ENCODE measurements around the gene TTYH1. TPM values are rescaled to one million over a fixed set of nuclear protein-coding genes. Genes with fewer than 3 reads are reported as not detected.
"Not testable (repeated sequence)": the region's sequence is repeated elsewhere in the genome, so short reads cannot be mapped to it uniquely, and the experiment has no call there.

The TTYH1 gene
- not detected in 2 replicates for total RNA-seq

DNA sequence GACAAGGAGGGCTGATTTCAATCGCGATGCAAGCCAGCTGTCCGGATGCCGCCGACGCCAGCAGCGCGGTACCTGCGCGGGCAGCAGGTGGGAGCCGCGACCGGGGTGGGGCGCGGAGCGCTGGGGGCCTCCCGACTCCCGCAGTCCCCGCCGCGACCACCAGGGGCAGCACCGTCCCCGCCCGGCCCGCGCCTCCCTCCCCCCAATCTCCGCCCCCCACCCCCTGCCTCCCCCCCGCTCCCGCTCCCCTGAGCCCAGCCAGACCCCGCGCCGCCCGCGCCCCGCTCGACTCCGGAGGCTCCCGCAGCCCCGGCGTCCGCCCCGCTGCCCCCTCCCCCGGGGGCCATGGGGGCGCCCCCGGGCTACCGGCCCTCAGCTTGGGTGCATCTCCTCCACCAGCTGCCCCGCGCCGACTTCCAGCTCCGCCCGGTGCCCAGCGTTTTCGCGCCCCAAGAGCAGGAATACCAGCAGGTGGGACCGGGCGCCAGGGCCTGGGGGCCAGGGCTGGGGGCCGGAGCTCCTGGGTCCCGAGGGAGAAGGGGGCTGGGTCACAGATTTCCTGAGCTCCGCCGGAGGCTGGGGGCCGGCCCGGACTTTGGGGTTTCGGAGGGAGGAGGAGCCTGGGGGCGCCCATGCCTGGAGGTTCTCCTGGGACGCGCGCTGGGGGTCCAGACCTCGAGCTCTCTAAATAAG lies at the start of gene TTYH1:
TTYH1 (plus strand) TSS at position 257 of the 693 bp plus-strand sequence; CDS start at position 346, 89 bp downstream.
- no peak for DNase-seq

DNA sequence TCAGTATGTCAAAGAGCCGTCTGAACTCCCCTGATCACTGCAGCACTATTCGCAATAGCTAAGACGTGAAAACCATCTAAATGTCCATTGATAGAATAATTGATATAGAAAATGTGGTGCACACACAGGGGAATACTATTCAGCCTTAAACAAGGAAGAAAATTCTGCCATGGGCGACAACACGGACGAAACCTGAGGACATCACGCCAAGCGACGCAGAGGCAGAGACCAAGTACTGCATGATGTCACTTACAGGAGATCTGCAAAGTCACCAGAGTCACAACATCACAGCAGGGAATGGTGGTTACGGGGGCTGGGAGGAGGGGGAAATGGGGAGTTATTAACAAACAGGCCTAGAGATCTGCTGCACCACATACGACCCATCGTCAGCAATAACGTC lies 49.5 kb upstream of the TTYH1 start:
- DNase-seq: not testable (repeated sequence)

- no peak for DNase-seq
Observed at GRCh38 chr19:54366811-54367210, 48.5 kb upstream of the TTYH1 start.

DNA sequence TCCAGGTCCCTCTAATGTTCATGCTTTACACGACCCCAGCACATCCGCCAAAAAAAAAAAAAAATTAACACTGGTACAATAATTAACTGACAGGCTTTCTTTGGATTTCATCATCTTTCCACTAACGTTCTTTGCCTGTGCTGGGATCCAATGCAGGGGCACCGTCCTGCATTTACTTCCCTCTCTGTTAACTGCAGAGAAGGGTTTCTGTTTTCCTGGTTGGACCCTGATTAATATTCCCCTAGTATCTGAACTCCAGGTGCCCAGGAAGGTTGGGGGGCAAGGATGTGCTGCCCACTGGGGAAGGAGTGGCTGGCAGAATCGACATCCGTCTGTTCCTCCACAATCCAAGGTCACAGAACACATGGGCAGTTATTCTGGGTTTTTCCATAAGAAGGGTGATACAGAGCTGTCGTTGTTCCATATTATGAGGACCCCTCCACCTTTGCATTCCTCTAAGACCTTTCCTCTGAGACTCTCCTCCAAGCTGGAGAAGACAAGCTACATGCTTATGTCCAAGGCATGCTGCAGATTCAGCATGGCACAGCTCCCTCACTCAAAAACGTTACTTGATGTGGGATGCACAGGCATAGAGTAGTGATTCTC lies 46.1 kb upstream of the TTYH1 start:
- no peak for DNase-seq

GRCh38 chr19:54369688-54370433 lies 45.4 kb upstream of the TTYH1 start:
- DNase-seq: not testable (repeated sequence)

DNA sequence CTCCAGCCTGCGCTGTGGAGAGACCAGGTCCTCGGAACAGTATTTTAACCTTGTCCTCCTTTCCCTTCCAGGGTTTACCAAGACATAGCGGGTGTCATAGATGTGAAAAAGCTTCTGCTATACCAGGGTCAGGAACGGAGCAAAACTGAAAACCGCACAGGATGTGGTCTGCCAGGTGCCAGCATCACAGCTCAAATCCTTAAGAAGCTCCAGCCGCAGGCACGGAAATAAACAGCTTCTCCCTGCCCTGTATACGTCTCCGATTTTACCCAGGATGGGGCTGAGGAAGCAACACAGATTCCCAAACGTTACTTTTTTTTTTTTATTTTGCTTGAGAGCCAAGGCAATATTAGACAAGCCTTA lies 44.8 kb upstream of the TTYH1 start:
- DNase-seq: not testable (repeated sequence)

- DNase-seq: not testable (repeated sequence)
Observed at GRCh38 chr19:54371453-54371852, 43.8 kb upstream of the TTYH1 start.

DNA sequence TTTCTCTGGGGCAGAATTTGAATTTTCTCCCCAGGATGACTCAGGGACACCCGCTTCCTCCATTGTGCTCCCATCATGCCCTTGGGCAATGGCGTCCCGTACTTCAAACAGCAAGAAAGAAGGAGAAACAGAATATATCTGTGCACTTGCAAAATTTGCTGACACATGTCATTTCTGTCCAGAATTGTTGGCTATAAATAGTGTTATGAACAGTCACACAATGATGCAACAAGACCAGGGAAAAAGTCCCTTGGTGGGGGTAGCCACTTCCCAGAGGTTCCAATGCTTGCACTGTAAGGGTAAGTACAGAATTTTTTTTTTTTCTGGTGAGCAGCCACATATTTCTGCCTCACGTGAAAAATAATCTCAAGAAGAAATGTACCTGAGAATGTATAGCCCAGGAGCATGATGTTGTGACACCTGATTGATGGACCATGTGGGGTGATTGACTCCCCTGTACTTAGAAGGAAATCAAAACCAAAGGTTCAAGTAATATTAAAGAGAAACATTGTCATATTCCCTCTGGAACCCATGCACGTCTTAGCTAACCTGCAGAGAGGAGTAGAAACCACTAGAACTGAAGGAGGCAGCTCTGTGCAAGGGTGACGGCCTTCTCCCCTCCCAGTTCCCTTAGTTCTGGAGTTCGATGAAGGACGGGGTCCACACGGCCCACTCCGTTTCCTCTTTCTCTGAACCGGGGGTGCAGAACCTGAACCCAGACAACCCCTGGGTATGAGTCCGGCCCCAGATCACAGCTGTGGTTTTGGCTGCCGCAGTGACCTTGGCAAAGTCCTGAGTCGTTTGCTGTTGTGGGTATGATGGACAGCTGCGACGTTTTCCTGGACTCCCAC lies 41.3 kb upstream of the TTYH1 start:
- no peak for DNase-seq

DNA sequence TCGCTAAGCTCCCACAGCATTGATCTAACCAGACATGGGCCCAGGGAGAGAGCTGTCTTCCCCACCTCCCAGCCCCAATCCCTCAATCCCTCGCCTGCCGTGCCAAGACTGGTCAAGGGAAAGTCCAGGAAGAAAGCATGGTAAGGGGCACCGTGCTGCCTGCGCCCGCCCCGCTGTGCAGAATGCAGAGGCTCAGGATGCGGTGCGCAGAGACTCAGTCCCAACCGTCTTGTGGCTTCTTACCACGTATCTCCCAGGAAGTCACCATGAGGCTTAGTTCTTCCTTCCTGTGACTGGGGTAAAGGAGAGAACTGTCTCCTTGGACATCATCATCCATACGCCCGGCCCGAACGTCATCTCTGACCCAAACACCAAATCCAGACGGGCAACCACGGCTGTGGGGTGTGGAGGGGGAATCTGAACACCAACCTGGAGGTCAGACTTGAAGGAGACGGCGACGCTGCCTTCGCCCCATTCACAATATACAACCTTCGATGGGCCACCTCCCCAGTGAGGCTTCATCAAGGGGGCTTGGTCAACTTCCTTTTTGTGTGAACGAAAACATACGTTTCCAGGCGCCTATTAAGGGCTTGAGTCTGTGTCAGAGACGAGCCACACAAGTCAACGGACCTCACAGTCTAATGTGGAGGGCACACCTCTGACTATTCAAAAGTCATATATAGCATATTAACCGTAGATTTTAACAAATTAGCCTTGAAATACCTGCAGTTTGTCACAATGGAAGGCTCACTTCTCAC lies 39.9 kb upstream of the TTYH1 start:
- not testable (repeated sequence) for DNase-seq

- DNase-seq: no peak
Observed at GRCh38 chr19:54376610-54377285, 38.5 kb upstream of the TTYH1 start.

GRCh38 chr19:54379187-54379678 lies 36.0 kb upstream of the TTYH1 start:
- DNase-seq: no peak

DNA sequence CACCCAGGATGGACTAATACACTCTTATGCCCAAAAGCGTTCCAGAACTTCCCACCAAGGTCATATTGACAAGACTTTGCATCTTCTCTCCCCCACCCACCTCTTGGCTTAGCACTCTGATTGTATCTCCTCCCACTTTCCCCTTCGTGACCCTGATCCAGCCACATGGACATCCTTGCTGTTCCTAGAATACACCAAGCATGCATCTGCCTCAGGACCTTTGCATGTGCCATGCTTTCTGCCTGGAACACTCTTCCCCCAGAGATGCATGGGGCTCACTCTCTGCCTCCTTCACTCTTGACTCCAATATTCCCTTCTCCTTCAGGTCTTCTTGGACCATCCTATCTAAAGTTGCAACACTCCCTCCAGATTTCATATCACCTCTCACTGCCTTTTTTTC lies 34.4 kb upstream of the TTYH1 start:
- no peak for DNase-seq

- not testable (repeated sequence) for DNase-seq
Observed at GRCh38 chr19:54382041-54382440, 33.2 kb upstream of the TTYH1 start.

DNA sequence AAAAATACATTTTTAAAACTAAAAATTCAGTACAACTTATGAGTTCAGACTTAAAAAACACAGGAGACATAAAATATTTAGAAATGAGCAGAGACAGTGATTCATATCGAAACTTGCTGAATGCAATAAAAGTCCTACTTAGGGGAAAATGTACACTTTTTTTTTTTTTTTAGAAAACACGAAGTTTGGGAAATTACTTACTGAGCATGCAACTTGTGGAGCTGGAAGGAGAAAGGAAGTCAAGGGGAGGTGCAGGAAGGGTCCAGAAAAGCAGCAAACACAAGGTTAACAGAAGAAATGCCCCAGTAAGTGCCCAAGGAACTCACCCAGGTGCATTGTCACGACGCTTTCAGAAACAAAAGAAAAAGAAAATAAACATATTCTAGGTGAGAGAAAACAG lies 31.9 kb upstream of the TTYH1 start:
- no peak for DNase-seq

- DNase-seq: peak; percentile 49
Observed at GRCh38 chr19:54387991-54388801, 27.1 kb upstream of the TTYH1 start.

DNA sequence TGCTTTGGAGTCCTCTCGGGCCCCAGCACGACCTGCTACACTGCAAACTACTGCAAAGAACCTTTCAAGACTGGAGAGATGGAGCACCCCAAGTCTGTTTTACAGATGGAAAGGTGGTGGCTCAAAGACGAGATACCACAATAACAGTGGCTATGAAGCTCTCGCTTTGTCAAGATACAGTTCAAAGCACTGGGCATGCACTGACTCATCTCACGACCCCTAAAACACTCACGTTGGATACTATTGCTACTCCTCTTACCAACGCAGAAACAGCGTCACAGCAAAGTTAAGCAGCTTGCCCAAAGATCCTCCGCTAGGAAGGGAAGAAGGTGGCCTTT lies 26.5 kb upstream of the TTYH1 start:
- no peak for DNase-seq

DNA sequence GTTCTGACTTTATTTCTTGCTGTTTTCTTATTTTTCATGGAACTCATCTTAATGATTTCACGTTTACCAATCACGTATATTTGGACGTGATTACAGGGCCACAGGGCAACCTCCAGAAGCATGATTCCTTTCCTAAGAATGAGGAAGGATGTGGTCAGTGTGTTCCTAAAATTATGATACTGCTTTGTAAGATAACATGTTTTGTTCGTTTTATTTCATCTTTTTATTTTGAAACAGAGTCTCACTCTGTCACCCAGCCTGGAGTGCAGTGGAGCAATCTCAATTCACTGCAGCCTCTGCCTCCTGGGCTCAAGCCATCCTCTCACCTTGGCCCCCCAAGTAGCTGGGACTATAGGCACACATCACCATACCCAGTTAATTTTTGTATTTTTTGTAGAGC lies 25.7 kb upstream of the TTYH1 start:
- peak; percentile 47 for DNase-seq

GRCh38 chr19:54390942-54391577 lies 24.2 kb upstream of the TTYH1 start:
- DNase-seq: peak; percentile 82

DNA sequence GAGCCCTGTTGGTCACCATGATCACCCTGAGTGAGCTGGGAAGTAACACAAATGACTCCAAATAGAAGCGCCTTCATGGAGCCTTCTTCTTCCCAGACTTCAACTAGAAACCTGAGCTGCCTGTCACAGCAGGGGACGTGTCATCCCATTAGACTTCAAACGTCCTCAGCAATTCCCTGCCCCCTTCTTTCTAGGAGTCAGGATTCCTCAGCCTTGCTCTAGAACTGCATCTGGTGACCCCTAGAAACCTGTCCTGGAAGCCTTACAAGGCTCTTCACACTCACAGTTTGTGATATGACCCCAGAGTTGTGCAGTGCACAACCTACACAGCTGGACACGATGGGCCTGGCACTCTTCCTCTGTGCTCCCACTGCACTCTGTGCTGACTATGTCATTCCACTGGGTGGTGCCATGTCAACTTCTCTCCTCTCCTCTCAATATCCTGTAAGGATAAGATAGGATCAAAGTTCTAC lies 23.6 kb upstream of the TTYH1 start:
- DNase-seq: no peak

DNA sequence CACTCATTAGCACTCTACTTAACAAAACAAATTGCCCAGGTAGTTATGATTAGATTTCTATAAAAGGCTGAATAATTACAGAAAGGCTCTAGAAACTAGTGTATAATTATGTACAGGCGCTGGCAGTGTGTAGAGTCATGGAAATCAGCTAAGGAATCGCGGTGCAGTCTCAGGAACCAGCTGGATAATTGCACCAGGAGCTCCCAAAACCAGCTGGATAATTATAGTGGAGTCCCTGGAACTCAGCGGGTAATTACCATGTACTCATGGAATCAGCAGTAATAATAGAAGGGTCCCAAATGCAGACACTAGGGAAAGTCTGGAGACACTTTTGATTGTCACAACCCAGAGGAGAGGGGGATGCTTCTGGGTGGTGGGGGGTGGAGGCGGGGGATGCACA lies 23.2 kb upstream of the TTYH1 start:
- DNase-seq: no peak

Measured in dermis blood vessel endothelial cell (primary cell).